CD4-positive, alpha-beta T cell (primary cell): ENCODE data around the gene CASP1. TPM values are rescaled to one million over a fixed set of nuclear protein-coding genes. Genes with fewer than 3 reads are reported as not detected.
"Not testable (repeated sequence)": the region's sequence is repeated elsewhere in the genome, so short reads cannot be mapped to it uniquely, and the experiment has no call there.

ENCODE experiments used
- ATAC-seq: fragments of 200-7000 bp; cut with Tn5 transposase; one replicate; pipeline ENCODE4 v1.10.0; 2022; ENCODE audit warnings: mild to moderate bottlenecking; ENCODE audit not compliant: poor library complexity
- CTCF ChIA-PET: fragments of 350-600 bp; sonication (Branson Sonifier 250); formaldehyde crosslinking; loops from one replicate; lab custom pipeline; 2021; ENCODE audit warnings: antibody characterized with exemption, inconsistent platforms; lab: Charles Lee
- POLR2A ChIA-PET: fragments of 350-600 bp; sonication (Branson Sonifier 250); formaldehyde crosslinking; loops from one replicate; lab custom pipeline; 2021; ENCODE audit warnings: antibody characterized with exemption, inconsistent platforms; lab: Charles Lee
- DNase-seq, 14 experiments: peaks; one replicate each; pipeline ENCODE4 v3.0.0-alpha.2; 2013 to 2020; ENCODE audit warnings: mixed read lengths in 2 of 14
- H3K27ac ChIP-seq, 2 donors: one replicate each; pipeline versions ENCODE4 v1.5.1 to v1.7.0; 2013; ENCODE audit warnings: low read length in 2 of 2, low read depth in 1 of 2, mild to moderate bottlenecking in 1 of 2
- H3K27me3 ChIP-seq, 2 experiments: 1 replicate in 1 of 2; 2 replicates in 1 of 2; pipeline versions ENCODE4 v1.6.1 to v1.7.0; 2013; ENCODE audit warnings: low read length in 2 of 2, control low read depth in 1 of 2, mild to moderate bottlenecking in 1 of 2, moderate library complexity in 1 of 2; ENCODE audit not compliant: insufficient read depth in 2 of 2, control insufficient read depth in 1 of 2
- H3K36me3 ChIP-seq: one replicate; pipeline ENCODE4 v1.6.1; 2013; ENCODE audit warnings: low read length, control low read depth; ENCODE audit not compliant: insufficient read depth
- H3K4me1 ChIP-seq: one replicate; pipeline ENCODE4 v1.6.1; 2013; ENCODE audit warnings: low read length, control low read depth; ENCODE audit not compliant: insufficient read depth
- H3K4me3 ChIP-seq: one replicate; pipeline ENCODE4 v1.5.1; 2013; ENCODE audit warnings: mild to moderate bottlenecking, low read length, moderate library complexity
- H3K9me3 ChIP-seq, 2 experiments: 1 replicate in 1 of 2; 2 replicates in 1 of 2; pipeline versions ENCODE4 v1.6.1 to v1.7.0; 2013; ENCODE audit warnings: low read length in 2 of 2, mild to moderate bottlenecking in 2 of 2, control low read depth in 1 of 2, moderate library complexity in 1 of 2; ENCODE audit not compliant: control insufficient read depth in 1 of 2, insufficient read depth in 1 of 2
- H3K27ac Mint-ChIP-seq: one replicate; pipeline ENCODE4 v1.8.0; 2020; ENCODE audit warnings: mixed read lengths
- H3K27me3 Mint-ChIP-seq: one replicate; pipeline ENCODE4 v1.8.0; 2021; ENCODE audit warnings: mixed read lengths
- H3K36me3 Mint-ChIP-seq: one replicate; pipeline ENCODE4 v1.8.0; 2021; ENCODE audit warnings: low read depth, mixed read lengths
- H3K4me1 Mint-ChIP-seq: one replicate; pipeline ENCODE4 v1.8.0; 2021; ENCODE audit warnings: low read depth, mixed read lengths
- H3K4me3 Mint-ChIP-seq: one replicate; pipeline ENCODE4 v1.8.0; 2020; ENCODE audit warnings: mild to moderate bottlenecking, mixed read lengths
- H3K9me3 Mint-ChIP-seq: one replicate; pipeline ENCODE4 v1.8.0; 2020; ENCODE audit warnings: mixed read lengths
- intact Hi-C, 2 experiments: fragments of 100-400 bp; cut with DNase I in 1 of 2; cut with micrococcal nuclease in 1 of 2; formaldehyde crosslinking; loops; one replicate each; pipeline versions ENCODE4 v1.15.1 to v1.9.0; 2023 to 2025; cut with DNase I, micrococcal nuclease
- total RNA-seq, 174 experiments: library from RNA in 2 of 174; stranded (reverse) in 2 of 174; gene quantifications; one replicate each; pipeline ENCODE4 v1.2.3 and lab custom pipeline; 2021 to 2026
- TF ChIP-seq, protein P1 (sequence below): fragments of 200-600 bp; IDR thresholded peaks from one replicate; pipeline ENCODE4 v1.8.0; 2022; ENCODE audit warnings: antibody characterized with exemption, mild to moderate bottlenecking

CASP1 gene
- total RNA-seq, 2 experiments from 2014 or later, result 15.6 to 17.6 TPM

DNA sequence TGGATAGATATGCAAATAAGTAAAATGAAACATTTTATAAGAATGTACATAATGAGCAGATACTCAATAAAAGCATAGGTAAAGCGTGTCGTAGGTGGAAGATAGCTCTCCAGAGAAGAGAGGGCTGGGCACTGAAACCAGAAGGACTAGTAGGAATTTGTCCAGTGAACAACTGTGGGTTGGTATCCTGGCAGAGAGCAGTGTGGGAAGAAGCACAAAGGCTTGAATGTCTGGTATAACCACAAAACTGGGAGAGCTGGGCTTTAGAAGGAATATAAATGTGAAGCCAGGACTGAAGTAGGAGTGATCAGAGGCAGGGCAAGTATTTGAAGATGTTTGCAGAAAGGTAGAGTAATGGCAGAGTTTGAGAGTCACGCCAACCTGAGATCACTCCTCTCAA lies 43.3 kb upstream of the CASP1 start:
- Mint-ChIP-seq H3K9me3 (no peaks in the 10 kb centered on the region), H3K27me3 (peaks cover 12% of the 10 kb centered on the region), H3K4me3 (no peak overlapping the region), H3K27ac (no peak overlapping the region), H3K36me3 (no peaks in the 10 kb centered on the region), H3K4me1 (peaks cover 6% of the 10 kb centered on the region)
- Histone ChIP-seq H3K36me3 (no peaks in the 10 kb centered on the region), H3K4me3 (no peak overlapping the region), H3K4me1 (no peaks in the 10 kb centered on the region), H3K27me3 (no peaks in the 10 kb centered on the region), H3K9me3 (no peaks in the 10 kb centered on the region), H3K27ac (no peak overlapping the region)
- ATAC-seq, result no peak
- TF ChIP-seq, protein P1, sequence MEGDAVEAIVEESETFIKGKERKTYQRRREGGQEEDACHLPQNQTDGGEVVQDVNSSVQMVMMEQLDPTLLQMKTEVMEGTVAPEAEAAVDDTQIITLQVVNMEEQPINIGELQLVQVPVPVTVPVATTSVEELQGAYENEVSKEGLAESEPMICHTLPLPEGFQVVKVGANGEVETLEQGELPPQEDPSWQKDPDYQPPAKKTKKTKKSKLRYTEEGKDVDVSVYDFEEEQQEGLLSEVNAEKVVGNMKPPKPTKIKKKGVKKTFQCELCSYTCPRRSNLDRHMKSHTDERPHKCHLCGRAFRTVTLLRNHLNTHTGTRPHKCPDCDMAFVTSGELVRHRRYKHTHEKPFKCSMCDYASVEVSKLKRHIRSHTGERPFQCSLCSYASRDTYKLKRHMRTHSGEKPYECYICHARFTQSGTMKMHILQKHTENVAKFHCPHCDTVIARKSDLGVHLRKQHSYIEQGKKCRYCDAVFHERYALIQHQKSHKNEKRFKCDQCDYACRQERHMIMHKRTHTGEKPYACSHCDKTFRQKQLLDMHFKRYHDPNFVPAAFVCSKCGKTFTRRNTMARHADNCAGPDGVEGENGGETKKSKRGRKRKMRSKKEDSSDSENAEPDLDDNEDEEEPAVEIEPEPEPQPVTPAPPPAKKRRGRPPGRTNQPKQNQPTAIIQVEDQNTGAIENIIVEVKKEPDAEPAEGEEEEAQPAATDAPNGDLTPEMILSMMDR, result no peak
- ChIA-PET CTCF (no interaction called here), POLR2A (no interaction called here)
- intact Hi-C loops, result no loop called here
- no peak for DNase-seq

DNA sequence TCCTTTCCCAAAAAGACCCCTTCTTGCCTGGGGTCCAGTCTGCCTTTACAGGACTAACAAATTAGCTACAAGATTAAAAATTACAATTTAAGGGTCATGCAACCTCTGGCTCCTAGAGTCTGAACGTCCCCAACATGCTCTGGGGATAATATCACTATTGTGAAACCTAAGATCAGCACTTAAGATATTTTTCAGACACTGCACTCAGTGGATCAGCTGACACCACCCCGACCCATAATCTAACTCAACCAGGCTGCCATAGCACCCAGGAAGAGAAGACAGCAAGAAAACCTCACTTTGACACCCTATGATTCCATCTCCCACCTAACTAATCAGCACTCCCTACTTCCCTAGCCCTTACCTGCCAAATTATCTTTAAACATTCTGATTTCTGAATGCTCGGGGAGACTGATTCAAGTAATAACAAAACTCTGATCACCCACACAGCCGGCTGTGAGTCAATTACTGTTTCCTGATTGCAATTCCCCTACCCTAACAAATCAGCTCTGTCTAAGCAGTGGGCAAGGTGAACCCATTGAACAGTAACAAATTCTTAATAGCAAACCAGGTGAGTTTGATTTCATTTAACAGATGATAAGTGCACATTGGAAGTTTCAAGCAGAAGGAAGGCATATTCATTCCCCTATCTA lies 42.3 kb upstream of the CASP1 start:
- H3K27me3 Mint-ChIP-seq, ATAC-seq, H3K4me3 ChIP-seq, H3K9me3 ChIP-seq, H3K27me3 ChIP-seq, H3K4me1 ChIP-seq, H3K27ac Mint-ChIP-seq, H3K27ac ChIP-seq, DNase-seq, POLR2A ChIA-PET, H3K9me3 Mint-ChIP-seq, intact Hi-C loops, H3K36me3 ChIP-seq, H3K36me3 Mint-ChIP-seq, H3K4me1 Mint-ChIP-seq, H3K4me3 Mint-ChIP-seq, CTCF ChIA-PET: not testable (repeated sequence)

DNA sequence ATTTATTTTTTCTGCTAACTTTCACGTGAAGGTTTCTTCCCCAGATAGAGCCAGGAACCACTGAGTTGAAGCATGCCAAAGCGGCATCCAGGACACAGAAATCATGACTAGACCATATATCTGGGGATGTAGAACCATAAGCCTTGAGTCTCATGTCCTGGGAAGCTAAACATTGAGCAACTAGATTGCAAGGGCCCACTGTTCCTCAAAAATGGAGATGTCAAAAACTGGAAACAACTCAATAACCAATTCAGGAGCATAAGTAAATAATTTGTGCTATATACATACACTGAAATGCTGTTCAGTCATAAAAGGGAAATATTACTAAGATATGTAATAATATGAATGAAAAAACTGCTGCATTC lies 39.2 kb upstream of the CASP1 start:
- TF ChIP-seq, protein P1, result no peak
- Histone ChIP-seq H3K27ac (no peak overlapping the region), H3K9me3 (no peaks in the 10 kb centered on the region), H3K27me3 (no peaks in the 10 kb centered on the region), H3K4me1 (no peaks in the 10 kb centered on the region), H3K36me3 (no peaks in the 10 kb centered on the region), H3K4me3 (no peak overlapping the region)
- H3K9me3 Mint-ChIP-seq, result no peaks in the 10 kb centered on the region
- H3K4me1 Mint-ChIP-seq, result peaks cover 19% of the 10 kb centered on the region
- ATAC-seq, result no peak
- no peaks in the 10 kb centered on the region for H3K36me3 Mint-ChIP-seq
- H3K27ac Mint-ChIP-seq, result no peak overlapping the region
- ChIA-PET POLR2A (no interaction called here), CTCF (no interaction called here)
- DNase-seq, result no peak
- intact Hi-C loops, result no loop called here
- peaks cover 6% of the 10 kb centered on the region for H3K27me3 Mint-ChIP-seq
- no peak overlapping the region for H3K4me3 Mint-ChIP-seq
